CD4-positive, alpha-beta T cell treated with Interleukin-6 for 4 hours (primary cell): ENCODE measurements around the gene TBCEL.

Experiments
- DNase-seq: peaks from one replicate; pipeline ENCODE4 v3.0.0-alpha.2; 2020; ENCODE audit warnings: mixed read lengths

The TBCEL gene

GRCh38 chr11:121067026-121067425 is 43.1 kb downstream of the TBCEL start:
- DNase-seq: no peak

DNA sequence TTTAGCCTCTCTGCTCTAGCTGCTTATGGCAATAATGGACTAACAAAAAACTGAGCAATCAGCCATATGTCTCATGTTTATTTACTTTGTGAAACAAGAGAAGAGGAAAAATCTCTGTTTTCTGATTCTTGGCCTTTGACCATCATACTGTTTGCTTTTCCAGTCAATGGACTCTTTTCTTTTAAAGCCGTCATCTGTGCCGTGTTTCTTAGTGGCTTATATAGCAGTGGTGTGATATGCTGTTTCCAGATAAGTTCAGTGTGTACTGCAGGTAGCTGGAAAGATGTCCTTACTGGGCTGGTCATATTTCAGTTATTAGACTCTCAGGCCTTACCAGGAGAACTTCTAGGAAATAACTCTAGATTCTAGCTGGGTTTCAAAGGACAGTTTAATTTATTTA is 43.6 kb downstream of the TBCEL start:
- no peak for DNase-seq

GRCh38 chr11:121067962-121068647 is 44.2 kb downstream of the TBCEL start:
- DNase-seq: no peak

- no peak for DNase-seq
These were observed 44.9 kb downstream of the TBCEL start for GRCh38 chr11:121068787-121069186.

DNA sequence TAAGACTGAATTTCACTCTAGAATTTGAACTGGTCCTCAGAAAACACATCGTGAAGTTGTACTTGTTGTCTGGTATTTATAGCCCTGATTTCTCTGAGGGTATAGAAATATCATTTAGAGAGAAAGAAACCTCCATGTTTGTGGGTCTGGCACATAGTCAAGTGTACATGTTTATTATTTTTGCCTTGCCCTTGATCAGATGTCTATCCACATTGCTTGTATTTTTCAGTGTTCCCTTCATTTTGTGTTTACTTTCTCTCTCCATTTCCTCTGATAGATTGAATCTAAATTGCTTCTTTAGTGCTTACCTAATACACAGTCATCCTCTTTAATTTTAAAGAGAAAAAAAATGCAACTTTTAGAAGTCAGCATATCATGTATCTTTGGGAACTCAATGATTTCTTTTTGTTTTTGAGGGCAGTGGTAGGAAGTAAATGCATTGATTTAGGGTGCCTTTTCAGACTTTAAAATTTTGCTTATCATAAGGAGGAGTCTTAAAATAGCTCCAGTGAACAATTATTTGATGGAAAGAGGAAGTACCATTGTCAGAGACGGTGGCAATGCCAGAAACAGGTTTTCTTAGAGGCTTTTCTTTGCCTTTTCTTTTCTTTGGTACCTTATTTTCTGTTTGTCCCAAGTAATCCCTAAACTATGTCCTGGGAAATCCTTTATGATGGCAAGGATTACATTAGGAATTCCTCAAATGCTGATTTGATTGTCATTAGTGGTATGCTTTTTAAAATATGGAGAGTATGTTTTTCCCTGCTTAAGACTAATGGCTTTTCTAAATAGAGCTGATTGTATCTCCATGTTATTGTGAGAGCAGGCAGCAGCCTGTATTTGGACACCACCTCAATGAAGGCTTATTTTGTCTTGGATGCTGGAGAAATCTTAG is 47.3 kb downstream of the TBCEL start:
- no peak for DNase-seq

DNA sequence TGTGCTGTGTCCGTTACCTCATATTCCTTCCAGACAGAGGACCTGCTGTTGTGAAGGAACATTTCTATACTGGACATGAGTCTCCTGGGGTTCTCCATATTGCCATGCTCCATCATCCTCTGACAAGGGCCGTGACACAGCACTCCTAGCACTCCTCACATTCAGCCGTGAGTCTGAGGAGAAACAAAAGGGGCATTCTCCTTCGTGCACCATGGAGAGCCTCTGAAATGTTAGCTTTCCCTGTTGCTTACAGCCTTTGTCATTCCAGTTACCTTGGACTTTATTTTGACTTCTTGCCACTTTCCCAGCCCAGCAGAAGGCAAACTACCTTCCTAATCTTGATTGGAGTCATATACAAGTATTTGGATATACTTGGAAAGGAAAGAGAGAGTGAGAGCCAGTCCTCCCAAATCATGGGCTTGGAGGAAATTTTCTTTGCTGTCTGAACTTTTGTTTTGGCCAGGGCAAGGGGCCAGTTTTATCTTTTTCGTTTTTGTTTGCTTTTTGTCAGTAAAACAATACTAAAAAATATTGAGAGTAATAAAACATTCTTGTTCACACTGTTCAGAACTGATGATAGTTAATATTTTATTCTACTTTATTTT is 48.0 kb downstream of the TBCEL start:
- DNase-seq: no peak

DNA sequence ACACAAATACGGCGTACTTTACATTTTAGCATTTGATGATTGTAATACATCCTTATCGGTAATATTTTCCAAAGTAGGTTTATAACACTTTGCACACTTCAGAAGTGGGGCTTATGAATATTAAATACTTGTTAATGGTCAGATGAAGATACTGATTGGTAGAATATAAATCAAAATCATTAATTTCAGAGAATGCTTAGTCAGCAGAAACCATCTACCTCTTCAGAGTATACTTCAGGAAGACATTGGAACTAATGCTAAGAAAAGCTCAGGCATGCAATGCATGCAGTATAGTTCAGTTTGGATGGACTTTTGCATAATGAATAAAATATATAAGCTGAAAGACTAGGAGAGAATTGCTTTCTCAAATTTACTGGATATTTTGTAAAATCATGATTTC is 57.4 kb downstream of the TBCEL start:
- no peak for DNase-seq

DNA sequence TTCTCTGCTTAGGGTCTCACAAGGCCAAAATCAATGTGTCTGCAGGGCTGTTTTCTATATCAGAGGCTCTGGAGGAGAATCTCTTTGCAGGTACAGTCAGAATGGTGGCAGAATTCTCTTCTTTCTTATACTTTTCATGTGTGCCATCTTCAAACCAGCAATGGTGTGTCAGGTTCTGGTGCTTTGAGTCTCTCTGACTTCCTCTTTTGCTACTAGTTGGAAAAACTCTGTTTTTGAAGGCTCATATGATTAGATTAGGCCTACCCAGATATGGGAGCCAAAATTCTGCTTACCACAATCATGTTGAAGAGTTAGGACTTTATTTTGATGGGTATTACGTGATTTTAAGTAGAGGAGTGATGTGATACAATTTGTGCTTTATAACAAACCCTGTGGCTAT is 58.3 kb downstream of the TBCEL start:
- no peak for DNase-seq

DNA sequence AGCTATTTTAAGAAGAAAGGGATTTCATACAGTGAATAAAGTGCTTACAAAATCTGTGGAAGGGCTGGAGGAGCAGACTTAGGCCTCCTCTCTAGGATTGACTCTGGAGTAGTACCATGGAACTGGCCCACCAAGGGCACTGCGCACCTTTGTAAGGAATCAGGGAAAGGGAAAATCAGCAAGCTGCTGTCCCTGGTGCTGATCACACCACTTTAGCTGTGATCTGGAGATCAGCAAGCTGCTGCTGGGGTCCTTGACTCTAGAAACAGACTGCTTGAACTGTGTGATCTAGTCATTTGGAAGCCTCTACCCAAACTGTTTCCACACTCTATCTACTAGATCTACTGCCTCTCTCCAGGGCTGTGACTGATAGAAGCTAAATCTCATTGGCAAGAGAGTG is 58.8 kb downstream of the TBCEL start:
- DNase-seq: no peak

- no peak for DNase-seq
These were observed 63.0 kb downstream of the TBCEL start for GRCh38 chr11:121086866-121087265.

DNA sequence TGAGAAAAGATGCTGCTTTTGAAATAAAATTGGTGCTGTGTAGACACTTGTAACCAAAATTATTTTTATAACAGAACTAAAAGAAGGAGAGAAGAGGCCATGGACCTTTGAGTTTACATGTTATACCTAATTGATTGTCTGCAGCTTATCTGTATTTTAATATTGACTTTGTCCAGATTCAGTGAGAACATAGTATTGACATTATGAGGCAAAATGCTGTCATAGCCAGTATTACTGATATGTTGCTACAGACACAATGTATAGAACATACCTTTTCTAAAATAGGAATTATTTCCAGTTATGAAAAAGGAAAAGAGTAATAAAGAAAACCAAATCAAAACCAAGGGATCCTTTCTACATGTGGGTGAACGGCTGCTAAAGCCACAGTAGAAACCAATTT is 65.7 kb downstream of the TBCEL start:
- no peak for DNase-seq

DNA sequence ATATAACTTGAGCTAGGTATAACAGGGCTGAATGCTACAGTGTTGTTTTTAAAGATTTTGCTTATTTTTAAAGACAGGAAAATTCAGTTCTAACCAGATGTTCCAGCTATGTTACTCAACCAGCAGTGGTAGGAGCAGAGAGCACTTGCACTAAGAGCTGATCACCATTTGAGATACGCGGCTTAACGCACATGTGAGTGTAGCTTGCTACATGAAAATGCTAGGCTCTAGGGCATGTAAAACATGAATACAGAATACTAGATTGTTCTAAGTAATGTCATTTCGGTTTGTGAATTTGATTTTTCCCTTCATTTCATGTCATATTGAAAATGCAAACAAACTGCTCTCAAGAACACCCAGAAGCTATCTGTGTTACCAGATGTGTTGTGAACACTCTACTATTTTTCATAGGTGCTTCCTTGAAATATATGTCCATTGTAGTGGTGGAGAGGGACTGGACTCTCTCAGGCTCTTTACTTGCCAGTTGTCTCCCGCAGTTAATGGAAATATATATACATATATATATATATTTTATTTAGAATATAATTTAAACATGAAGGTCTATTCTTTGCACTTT is 66.3 kb downstream of the TBCEL start:
- no peak for DNase-seq

GRCh38 chr11:121091492-121092152 is 67.7 kb downstream of the TBCEL start:
- DNase-seq: no peak

- no peak for DNase-seq
These were observed 71.7 kb downstream of the TBCEL start for GRCh38 chr11:121095561-121095960.

DNA sequence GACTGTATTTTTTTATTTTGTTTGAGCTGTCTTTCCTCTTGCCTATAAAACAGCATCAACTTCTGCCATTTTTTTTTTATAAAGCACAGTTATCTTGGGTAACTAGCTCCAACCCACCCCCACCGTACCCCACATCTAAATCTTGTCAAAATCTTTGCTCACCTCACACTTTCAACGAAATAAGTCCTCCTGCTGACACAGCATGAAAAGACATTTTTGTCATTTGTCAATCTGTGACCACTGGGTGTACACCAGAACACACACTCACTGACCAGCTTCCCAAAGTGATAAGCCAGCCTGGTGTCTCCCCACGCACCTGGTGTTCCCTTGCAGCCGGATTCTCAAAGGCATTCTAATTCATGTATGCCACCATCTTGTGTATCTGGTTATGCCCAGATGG is 75.5 kb downstream of the TBCEL start:
- DNase-seq: no peak

GRCh38 chr11:121099885-121100284 is 76.0 kb downstream of the TBCEL start:
- DNase-seq: no peak

- no peak for DNase-seq
These were observed 77.0 kb downstream of the TBCEL start, which contains the start of gene TECTA for GRCh38 chr11:121100943-121101342. TECTA (plus strand) TSS chr11:121101243; CDS start chr11:121102666, 1,423 bp downstream.

- no peak for DNase-seq
These were observed 80.4 kb downstream of the TBCEL start for GRCh38 chr11:121104312-121104762.

GRCh38 chr11:121105063-121105480 is 81.2 kb downstream of the TBCEL start:
- no peak for DNase-seq

DNA sequence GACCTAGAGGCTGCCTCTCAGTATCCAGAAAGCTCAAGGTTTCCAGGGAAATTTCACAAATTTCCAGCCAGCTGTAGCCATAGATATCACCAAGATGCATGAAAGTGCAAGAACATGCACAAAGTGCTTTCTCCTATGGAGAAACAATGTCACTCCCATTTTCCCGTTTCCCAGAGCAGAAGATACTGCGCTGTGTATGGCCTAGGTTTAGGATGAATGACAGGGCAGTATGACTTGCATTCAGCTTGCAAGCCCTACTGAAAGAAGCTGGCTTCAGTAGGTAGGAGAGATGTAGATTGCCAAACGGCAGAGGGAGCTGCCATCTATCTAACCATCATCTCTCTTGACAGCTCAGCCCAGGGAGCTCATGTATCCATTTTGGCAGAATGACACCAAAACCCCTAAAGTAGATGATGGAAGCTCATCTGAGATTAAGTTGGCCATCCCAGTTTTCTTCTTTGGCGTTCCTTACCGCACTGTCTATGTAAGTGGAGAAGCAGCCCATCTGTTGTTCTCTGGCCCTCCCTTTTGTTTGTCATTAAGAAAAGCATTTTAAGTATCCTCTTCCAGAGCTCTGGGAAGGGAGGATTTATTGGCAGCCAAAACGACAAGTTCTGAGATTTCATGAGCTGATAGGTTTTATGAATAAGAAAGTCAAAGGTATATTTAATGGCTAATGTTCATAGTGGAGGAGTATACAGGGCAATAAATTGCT is 81.7 kb downstream of the TBCEL start:
- DNase-seq: no peak

GRCh38 chr11:121106812-121107211 is 82.9 kb downstream of the TBCEL start:
- DNase-seq: no peak

DNA sequence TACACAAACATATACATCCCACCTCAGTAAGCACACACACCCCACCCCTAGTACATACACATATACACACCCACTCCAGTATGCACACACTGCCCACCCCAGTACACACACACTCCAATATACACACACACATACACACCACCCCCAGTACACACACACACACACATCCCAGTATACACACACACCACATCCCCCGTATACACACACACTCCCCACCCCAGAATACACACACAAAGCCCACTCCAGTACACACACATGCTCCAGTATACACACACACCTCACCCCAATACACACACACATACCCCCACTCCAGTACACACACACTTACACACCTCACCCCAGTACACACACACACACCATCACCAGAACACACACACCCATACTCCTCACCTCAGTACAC is 84.5 kb downstream of the TBCEL start:
- DNase-seq: no peak
